Bronchial epithelial cell (primary cell): ENCODE results near the gene CCL22. TPM values are rescaled to one million over a fixed set of nuclear protein-coding genes. Genes with fewer than 3 reads are reported as not detected.

ENCODE experiments used
- DNase-seq: peaks from one replicate; pipeline ENCODE4 v3.0.0-alpha.2; 2010; ENCODE audit warnings: low read depth
- FAIRE-seq: peaks from 2 replicates; lab custom pipeline; 2011; peaks lifted over from hg19 to GRCh38; lab: Jason Lieb, UNC
- H3K27me3 ChIP-seq: 2 replicates; pipeline ENCODE4 v1.5.1; 2011; ENCODE audit warnings: low read length; ENCODE audit not compliant: control insufficient read depth, insufficient read depth
- H3K36me3 ChIP-seq: 2 replicates; pipeline ENCODE4 v1.5.1; 2011; ENCODE audit warnings: low read length; ENCODE audit not compliant: control insufficient read depth, insufficient read depth
- H3K4me3 ChIP-seq: 2 replicates; pipeline ENCODE4 v1.5.1; 2011; ENCODE audit warnings: mild to moderate bottlenecking, low read depth, low read length, control low read depth
- CTCF ChIP-seq: IDR thresholded peaks from 2 replicates; pipeline ENCODE4 v1.5.1; 2011; ENCODE audit warnings: mild to moderate bottlenecking, moderate library complexity, low read length, control low read depth, inconsistent platforms; ENCODE audit not compliant: insufficient read depth, severe bottlenecking
- total RNA-seq: library from RNA; depleted of rRNA; stranded (reverse); fragments of >200 nt; gene quantifications from 2 replicates; pipeline ENCODE4 v1.2.1, GENCODE V29; 2014

The CCL22 gene
- total RNA-seq, 1 donor from 2014 or later, result not detected

- no peak for TF ChIP-seq CTCF
- DNase-seq (no peak), FAIRE-seq (no peak)
- peaks cover 2% of the 10 kb centered on the region for H3K27me3 ChIP-seq
- no peak overlapping the region for H3K4me3 ChIP-seq
- no peaks in the 10 kb centered on the region for H3K36me3 ChIP-seq
Observed at GRCh38 chr16:57380671-57381462, 22.3 kb downstream of the CCL22 start.

DNA sequence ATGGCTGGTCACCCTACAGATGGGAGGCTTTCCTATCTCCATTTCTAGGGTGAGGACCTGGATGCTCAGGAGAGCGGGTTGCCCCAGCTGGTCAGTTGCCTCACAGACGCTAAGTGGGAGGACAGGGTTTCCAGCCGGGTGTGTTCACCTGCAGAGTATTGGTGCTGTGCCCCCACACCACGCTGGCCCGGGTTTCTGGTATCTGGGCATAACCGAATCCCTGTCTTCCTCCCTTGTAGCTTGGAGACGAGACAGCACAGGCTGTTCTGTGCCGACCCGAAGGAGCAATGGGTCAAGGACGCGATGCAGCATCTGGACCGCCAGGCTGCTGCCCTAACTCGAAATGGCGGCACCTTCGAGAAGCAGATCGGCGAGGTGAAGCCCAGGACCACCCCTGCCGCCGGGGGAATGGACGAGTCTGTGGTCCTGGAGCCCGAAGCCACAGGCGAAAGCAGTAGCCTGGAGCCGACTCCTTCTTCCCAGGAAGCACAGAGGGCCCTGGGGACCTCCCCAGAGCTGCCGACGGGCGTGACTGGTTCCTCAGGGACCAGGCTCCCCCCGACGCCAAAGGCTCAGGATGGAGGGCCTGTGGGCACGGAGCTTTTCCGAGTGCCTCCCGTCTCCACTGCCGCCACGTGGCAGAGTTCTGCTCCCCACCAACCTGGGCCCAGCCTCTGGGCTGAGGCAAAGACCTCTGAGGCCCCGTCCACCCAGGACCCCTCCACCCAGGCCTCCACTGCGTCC lies 23.4 kb downstream of the CCL22 start:
- FAIRE-seq (no peak), DNase-seq (no peak)
- H3K36me3 ChIP-seq, result no peaks in the 10 kb centered on the region
- TF ChIP-seq CTCF, result no peak
- H3K4me3 ChIP-seq, result no peak overlapping the region
- peaks cover 4% of the 10 kb centered on the region for H3K27me3 ChIP-seq

GRCh38 chr16:57382535-57383275 lies 24.1 kb downstream of the CCL22 start:
- FAIRE-seq (no peak), DNase-seq (no peak)
- Histone ChIP-seq H3K36me3 (no peaks in the 10 kb centered on the region), H3K27me3 (peaks cover 4% of the 10 kb centered on the region), H3K4me3 (no peak overlapping the region)
- TF ChIP-seq CTCF, result no peak

GRCh38 chr16:57383276-57384247 lies 25.0 kb downstream of the CCL22 start:
- no peak overlapping the region for H3K4me3 ChIP-seq
- peaks cover 4% of the 10 kb centered on the region for H3K27me3 ChIP-seq
- no peak for DNase-seq
- no peaks in the 10 kb centered on the region for H3K36me3 ChIP-seq
- no peak for TF ChIP-seq CTCF
- no peak for FAIRE-seq
